ENCODE data around the gene ZMPSTE24. TPM values are rescaled to one million over a fixed set of nuclear protein-coding genes. Genes with fewer than 3 reads are reported as not detected.

Gene ZMPSTE24
- polyA plus RNA-seq, 1 donor (not counting 4 experiments of a cell fraction or from before 2014, with no cell fraction given) = 73.4 TPM

DNA sequence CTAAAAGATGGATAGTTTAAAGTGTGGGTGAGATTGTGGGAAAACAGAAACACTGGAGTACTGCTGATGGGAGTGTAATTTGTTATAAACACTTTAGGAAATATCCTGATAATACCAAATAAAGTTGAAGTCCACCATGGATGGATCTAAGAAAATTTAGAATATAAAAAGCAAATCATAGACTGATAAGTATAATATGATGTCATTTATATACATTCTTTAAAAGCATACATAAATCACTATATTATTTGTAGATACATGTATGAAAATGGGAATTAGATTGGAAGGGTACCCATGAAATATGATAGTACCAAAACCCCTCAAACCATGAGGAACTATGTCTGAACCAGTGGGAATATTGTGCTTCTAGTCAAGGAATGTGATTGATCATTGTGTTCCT is 7.9 kb downstream of the ZMPSTE24 start:
- no peaks in the 10 kb centered on the region for H3K27me3 ChIP-seq (ENCODE audit: control insufficient read depth, extremely low read depth, insufficient read depth, low read length)
- H4K20me1 ChIP-seq (ENCODE audit: control insufficient read depth, extremely low read depth, insufficient read depth, low read length) = no peaks in the 10 kb centered on the region
- H2AFZ ChIP-seq (ENCODE audit: control insufficient read depth, low read length) = no peak overlapping the region
- no peak overlapping the region for H3K4me2 ChIP-seq (ENCODE audit: control insufficient read depth, extremely low read depth, insufficient read depth, low read depth, low read length)
- H3K9me3 ChIP-seq (ENCODE audit: control insufficient read depth, low read depth, low read length) = no peaks in the 10 kb centered on the region
- peaks cover 31% of the 10 kb centered on the region for H3K4me1 ChIP-seq (ENCODE audit: control insufficient read depth, extremely low read depth, insufficient read depth, low read length)
- peaks cover 30% of the 10 kb centered on the region for H3K79me2 ChIP-seq (ENCODE audit: control insufficient read depth, insufficient read depth, low read length)
- H3K27ac ChIP-seq (ENCODE audit: control insufficient read depth, insufficient read depth, low read length) = peak overlapping the region; percentile 76
- dilution Hi-C loops (cut with MboI; ENCODE audit: extremely low pct_ligation_motif_present, low sequenced_read_pairs) = no loop called here
- H3K36me3 ChIP-seq (ENCODE audit: control insufficient read depth in 2 of 2, extremely low read depth in 1 of 2, insufficient read depth in 2 of 2, low read length in 2 of 2) = peaks cover 10 to 27% of the 10 kb centered on the region in 2 experiments
- no peak for DNase-seq (ENCODE audit: low read depth, low spot score)
- no peaks in the 10 kb centered on the region for H3K9me1 ChIP-seq (ENCODE audit: control insufficient read depth, extremely low read depth, insufficient read depth, low read length)
- TF ChIP-seq EZH2 (IDR thresholded peaks at IDR 0.05; ENCODE audit: low read length) = no peak
- TF ChIP-seq, protein P1, sequence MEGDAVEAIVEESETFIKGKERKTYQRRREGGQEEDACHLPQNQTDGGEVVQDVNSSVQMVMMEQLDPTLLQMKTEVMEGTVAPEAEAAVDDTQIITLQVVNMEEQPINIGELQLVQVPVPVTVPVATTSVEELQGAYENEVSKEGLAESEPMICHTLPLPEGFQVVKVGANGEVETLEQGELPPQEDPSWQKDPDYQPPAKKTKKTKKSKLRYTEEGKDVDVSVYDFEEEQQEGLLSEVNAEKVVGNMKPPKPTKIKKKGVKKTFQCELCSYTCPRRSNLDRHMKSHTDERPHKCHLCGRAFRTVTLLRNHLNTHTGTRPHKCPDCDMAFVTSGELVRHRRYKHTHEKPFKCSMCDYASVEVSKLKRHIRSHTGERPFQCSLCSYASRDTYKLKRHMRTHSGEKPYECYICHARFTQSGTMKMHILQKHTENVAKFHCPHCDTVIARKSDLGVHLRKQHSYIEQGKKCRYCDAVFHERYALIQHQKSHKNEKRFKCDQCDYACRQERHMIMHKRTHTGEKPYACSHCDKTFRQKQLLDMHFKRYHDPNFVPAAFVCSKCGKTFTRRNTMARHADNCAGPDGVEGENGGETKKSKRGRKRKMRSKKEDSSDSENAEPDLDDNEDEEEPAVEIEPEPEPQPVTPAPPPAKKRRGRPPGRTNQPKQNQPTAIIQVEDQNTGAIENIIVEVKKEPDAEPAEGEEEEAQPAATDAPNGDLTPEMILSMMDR (optimal IDR thresholded peaks at IDR 0.05 in 1 of 3, IDR thresholded peaks at IDR 0.05 in 1 of 3, conservative IDR thresholded peaks at IDR 0.05 in 1 of 3; ENCODE audit: extremely low read depth in 1 of 3, insufficient read depth in 2 of 3, low read length in 3 of 3) = no peak
- no peak overlapping the region for H3K9ac ChIP-seq (ENCODE audit: control insufficient read depth, extremely low read depth, insufficient read depth, low read length)
- no peak for FAIRE-seq
- no peak overlapping the region for H3K4me3 ChIP-seq (ENCODE audit: control insufficient read depth in 2 of 3, extremely low read depth in 1 of 3, insufficient read depth in 2 of 3, low read depth in 1 of 3, low read length in 3 of 3)

GRCh38 chr1:40266786-40267535 is 8.9 kb downstream of the ZMPSTE24 start:
- peaks cover 31% of the 10 kb centered on the region for H3K4me1 ChIP-seq (ENCODE audit: control insufficient read depth, extremely low read depth, insufficient read depth, low read length)
- DNase-seq (ENCODE audit: low read depth, low spot score) (no peak), FAIRE-seq (peak; percentile 85)
- H3K9me1 ChIP-seq (ENCODE audit: control insufficient read depth, extremely low read depth, insufficient read depth, low read length) = no peaks in the 10 kb centered on the region
- no peaks in the 10 kb centered on the region for H3K9me3 ChIP-seq (ENCODE audit: control insufficient read depth, low read depth, low read length)
- no peak overlapping the region for H3K4me3 ChIP-seq (ENCODE audit: control insufficient read depth in 2 of 3, extremely low read depth in 1 of 3, insufficient read depth in 2 of 3, low read depth in 1 of 3, low read length in 3 of 3)
- dilution Hi-C loops (cut with MboI; ENCODE audit: extremely low pct_ligation_motif_present, low sequenced_read_pairs) = no loop called here
- H3K36me3 ChIP-seq (ENCODE audit: control insufficient read depth in 2 of 2, extremely low read depth in 1 of 2, insufficient read depth in 2 of 2, low read length in 2 of 2) = peaks cover 10 to 27% of the 10 kb centered on the region in 2 experiments
- peak overlapping the region; percentile 52 for H3K4me2 ChIP-seq (ENCODE audit: control insufficient read depth, extremely low read depth, insufficient read depth, low read depth, low read length)
- TF ChIP-seq EZH2 (IDR thresholded peaks at IDR 0.05; ENCODE audit: low read length) = no peak
- TF ChIP-seq, protein P1 (optimal IDR thresholded peaks at IDR 0.05 in 1 of 3, IDR thresholded peaks at IDR 0.05 in 1 of 3, conservative IDR thresholded peaks at IDR 0.05 in 1 of 3; ENCODE audit: extremely low read depth in 1 of 3, insufficient read depth in 2 of 3, low read length in 3 of 3) = no peak
- H3K27ac ChIP-seq (ENCODE audit: control insufficient read depth, insufficient read depth, low read length) = peak overlapping the region; percentile 76
- no peak overlapping the region for H2AFZ ChIP-seq (ENCODE audit: control insufficient read depth, low read length)
- no peaks in the 10 kb centered on the region for H4K20me1 ChIP-seq (ENCODE audit: control insufficient read depth, extremely low read depth, insufficient read depth, low read length)
- H3K9ac ChIP-seq (ENCODE audit: control insufficient read depth, extremely low read depth, insufficient read depth, low read length) = peak overlapping the region; percentile 29
- no peaks in the 10 kb centered on the region for H3K27me3 ChIP-seq (ENCODE audit: control insufficient read depth, extremely low read depth, insufficient read depth, low read length)
- peaks cover 26% of the 10 kb centered on the region for H3K79me2 ChIP-seq (ENCODE audit: control insufficient read depth, insufficient read depth, low read length)
